GM06990 (cell line): ENCODE data around the gene LZTS2.
"Not testable (repeated sequence)": the region's sequence is repeated elsewhere in the genome, so short reads cannot be mapped to it uniquely, and the experiment has no call there.

Source experiments
- DNase-seq: peaks from one replicate; pipeline ENCODE4 v3.0.0-alpha.2; 2011; ENCODE audit not compliant: insufficient read length; ENCODE audit errors: extremely low read depth
- H3K27me3 ChIP-seq: replicated peaks from 2 replicates; pipeline ENCODE4 v1.6.0; 2011; ENCODE audit warnings: low read length; ENCODE audit not compliant: control insufficient read depth, insufficient read depth
- H3K36me3 ChIP-seq: 2 replicates; pipeline ENCODE4 v1.5.1; 2011; ENCODE audit warnings: low read length; ENCODE audit not compliant: control insufficient read depth, insufficient read depth
- H3K4me3 ChIP-seq: replicated peaks from 2 replicates; pipeline ENCODE4 v1.5.1; 2011; ENCODE audit warnings: low read depth, mild to moderate bottlenecking, control low read depth, low read length
- CTCF ChIP-seq: IDR thresholded peaks from 2 replicates; pipeline ENCODE4 v1.5.1; 2011; ENCODE audit warnings: low read length, control low read depth, mild to moderate bottlenecking, inconsistent platforms; ENCODE audit not compliant: insufficient read depth, poor library complexity, severe bottlenecking

LZTS2 gene

GRCh38 chr10:100970076-100970913 is 29.3 kb upstream of the LZTS2 start:
- no peak for DNase-seq
- H3K4me3 ChIP-seq: no peak overlapping the region
- H3K27me3 ChIP-seq: no peaks in the 10 kb centered on the region
- no peak for TF ChIP-seq CTCF
- peaks cover 2% of the 10 kb centered on the region; the same call in 1 of the 2 replicates for H3K36me3 ChIP-seq

DNA sequence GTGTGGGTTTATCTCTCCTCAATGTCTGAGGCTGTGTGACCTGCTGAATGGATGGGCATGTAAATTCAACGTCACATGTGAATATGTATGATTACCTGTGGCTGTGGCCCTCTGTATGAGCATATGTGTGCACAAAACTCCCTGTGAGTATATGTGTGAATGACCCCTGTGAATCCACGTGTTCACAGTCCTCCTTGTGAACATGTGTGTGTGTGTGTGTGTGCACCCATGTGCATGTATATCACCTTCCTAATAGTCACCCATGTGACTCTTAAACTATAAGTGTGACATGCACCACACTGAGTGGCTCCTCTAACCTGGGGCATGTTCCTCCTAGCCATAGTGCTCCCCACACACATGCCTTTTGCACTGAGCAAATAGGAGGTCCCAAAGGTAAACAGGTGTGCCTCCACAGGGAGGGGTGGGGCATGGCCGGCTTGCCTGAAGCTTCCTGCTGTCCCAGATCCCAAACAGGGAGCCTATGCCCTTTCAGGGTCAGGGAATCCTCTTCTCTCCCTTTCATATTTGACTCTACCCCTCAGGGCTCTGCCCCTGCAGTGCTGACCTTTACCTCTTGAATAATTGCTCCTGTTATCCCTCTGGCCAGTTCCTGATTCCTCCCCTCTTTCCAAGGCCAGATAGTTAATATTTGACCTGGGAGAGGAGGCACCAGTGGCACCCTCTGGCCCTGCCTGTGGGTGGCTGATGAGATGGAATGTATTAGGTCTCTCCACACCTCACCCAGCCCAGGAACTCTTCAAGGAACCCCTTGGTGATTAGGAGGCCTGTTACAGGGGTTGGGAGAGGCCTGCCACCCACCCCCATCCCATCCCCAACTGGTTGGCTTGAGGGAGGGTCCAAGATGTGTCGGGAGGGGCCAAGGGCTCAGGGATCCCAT is 28.4 kb upstream of the LZTS2 start:
- TF ChIP-seq CTCF: no peak
- H3K4me3 ChIP-seq: no peak overlapping the region
- no peak for DNase-seq
- H3K36me3 ChIP-seq: peaks cover 2% of the 10 kb centered on the region; the same call in 1 of the 2 replicates
- H3K27me3 ChIP-seq: no peaks in the 10 kb centered on the region

DNA sequence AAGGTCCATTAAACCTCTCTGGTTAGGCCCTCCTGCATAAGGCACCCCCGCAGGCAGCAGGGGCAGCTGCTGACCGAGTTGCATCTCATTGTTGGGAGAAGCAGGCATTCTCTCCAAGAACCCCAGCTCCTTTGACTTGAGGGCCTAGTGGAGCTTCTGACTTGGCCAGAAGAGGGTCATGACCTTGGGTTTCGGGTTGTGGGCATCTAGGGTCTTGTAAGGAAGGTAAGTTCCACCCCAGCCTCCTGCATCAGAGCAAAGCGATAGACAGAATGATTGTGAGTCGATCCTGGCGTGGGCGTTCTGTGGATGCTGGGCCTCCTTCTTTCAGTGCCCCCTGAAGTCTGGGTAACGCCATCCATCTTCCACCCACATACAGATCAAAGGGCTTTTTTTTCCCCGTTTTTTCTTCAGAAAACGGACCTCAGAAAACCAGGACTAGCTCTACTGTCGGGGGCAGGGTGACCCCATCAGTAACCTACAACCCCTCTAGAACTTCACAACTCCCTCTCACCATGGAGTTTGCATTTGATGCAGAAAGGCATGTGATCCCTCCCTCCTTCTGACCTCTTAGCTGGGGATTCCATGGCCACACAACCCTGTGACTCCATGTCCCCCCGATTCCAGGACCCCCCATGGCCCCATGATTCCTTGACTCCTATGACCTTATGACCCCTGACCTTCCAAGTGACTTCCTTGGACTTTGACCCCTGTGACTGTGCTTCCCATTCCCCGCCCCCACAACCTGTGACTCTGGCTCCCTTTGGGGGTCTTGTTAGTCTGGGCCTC is 27.3 kb upstream of the LZTS2 start:
- H3K27me3 ChIP-seq: no peaks in the 10 kb centered on the region
- no peak for DNase-seq
- H3K4me3 ChIP-seq: no peak overlapping the region
- no peak for TF ChIP-seq CTCF
- H3K36me3 ChIP-seq: no peaks in the 10 kb centered on the region

DNA sequence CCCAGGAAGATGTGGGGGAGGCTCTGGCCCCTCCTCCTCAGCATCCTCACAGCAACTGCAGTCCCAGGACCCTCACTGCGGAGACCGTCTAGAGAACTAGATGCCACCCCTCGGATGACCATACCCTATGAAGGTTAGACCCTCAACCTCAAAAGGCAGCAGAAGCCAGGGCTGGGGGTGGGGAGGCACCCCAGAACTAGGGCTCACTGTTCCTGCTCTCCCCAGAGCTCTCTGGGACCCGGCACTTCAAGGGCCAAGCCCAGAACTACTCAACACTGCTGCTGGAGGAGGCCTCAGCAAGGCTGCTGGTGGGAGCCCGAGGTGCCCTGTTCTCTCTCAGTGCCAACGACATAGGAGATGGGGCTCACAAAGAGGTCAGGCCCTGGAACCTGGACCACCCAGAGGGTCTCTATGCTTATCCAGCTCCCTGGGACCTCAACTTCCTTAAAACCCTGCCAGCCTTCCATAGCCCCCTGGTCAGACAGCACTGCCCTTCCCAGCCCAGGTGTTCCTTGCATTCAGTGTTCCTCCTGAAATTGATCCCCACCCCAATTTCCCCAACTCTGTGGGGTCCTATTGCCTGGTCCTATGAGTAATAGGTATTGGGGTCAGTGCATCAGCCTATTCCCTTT is 26.6 kb upstream of the LZTS2 start:
- DNase-seq: no peak
- H3K36me3 ChIP-seq: no peaks in the 10 kb centered on the region
- H3K27me3 ChIP-seq: no peaks in the 10 kb centered on the region
- no peak overlapping the region for H3K4me3 ChIP-seq
- TF ChIP-seq CTCF: no peak

DNA sequence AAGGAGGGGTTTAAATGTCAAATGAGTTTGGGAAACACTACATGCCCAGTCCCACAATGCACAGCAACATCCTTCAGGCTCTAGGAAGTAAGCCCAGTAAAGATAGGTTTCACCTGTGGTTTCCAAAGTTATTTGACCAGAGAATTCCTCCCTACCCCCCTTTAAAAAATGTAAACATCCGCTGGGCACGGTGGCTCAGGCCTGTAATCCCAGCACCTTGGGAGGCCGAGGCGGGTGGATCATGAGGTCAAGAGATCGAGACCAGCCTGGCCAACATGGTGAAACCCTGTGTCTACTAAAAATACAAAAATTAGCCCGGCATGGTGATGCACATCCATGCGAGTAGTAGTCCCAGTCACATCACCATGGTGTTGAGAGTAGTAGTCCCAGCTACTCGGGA is 24.2 kb upstream of the LZTS2 start:
- not testable (repeated sequence) for H3K36me3 ChIP-seq, DNase-seq, H3K4me3 ChIP-seq, H3K27me3 ChIP-seq
